ENCODE results near the gene GPRC5C.

- TF ChIP-seq CTCF (conservative IDR thresholded peaks at IDR 0.05): no peak
- TF ChIP-seq ZFX (IDR thresholded peaks at IDR 0.05): 0 out of 2 replicates have a peak, but pooled peaks have one; percentile 5
Measured at GRCh38 chr17:74432424-74432690, 469 bp downstream of the GPRC5C start.
